Spleen (tissue), 11 donors: Measurements from ENCODE around the gene IL33. TPM values are rescaled to one million over a fixed set of nuclear protein-coding genes. Genes with fewer than 3 reads are reported as not detected.

Experiments
- DNase-seq: peaks from one replicate; pipeline ENCODE4 v3.0.0-alpha.2; 2020
- H3K27ac ChIP-seq, 8 donors: fragments of 200-600 bp; sonication (generic) in 7 of 8; 1 replicate in 4 of 8; 2 replicates in 4 of 8; pipeline versions ENCODE4 v1.5.0 to v1.8.0; 2016 to 2021; ENCODE audit warnings: inconsistent platforms in 4 of 8, mild to moderate bottlenecking in 4 of 8, moderate library complexity in 1 of 8
- H3K27me3 ChIP-seq, 7 donors: fragments of 200-600 bp; sonication (generic) in 6 of 7; replicated peaks in 1 of 7; 1 replicate in 4 of 7; 2 replicates in 3 of 7; pipeline versions ENCODE4 v1.5.0 to v1.8.0; 2016 to 2021; ENCODE audit warnings: inconsistent platforms in 3 of 7, mild to moderate bottlenecking in 1 of 7
- H3K36me3 ChIP-seq, 6 donors: fragments of 200-600 bp; sonication (generic) in 5 of 6; 1 replicate in 4 of 6; 2 replicates in 2 of 6; pipeline versions ENCODE4 v1.5.0 to v1.8.0; 2016 to 2021; ENCODE audit warnings: inconsistent platforms in 2 of 6
- H3K4me1 ChIP-seq, 6 donors: fragments of 200-600 bp; sonication (generic) in 5 of 6; 1 replicate in 3 of 6; 2 replicates in 3 of 6; pipeline versions ENCODE4 v1.5.0 to v1.8.0; 2016 to 2021; ENCODE audit warnings: inconsistent platforms in 3 of 6
- H3K4me3 ChIP-seq, 8 donors: fragments of 200-600 bp; sonication (generic) in 7 of 8; 1 replicate in 4 of 8; 2 replicates in 4 of 8; pipeline versions ENCODE4 v1.5.0 to v1.8.0; 2016 to 2021; ENCODE audit warnings: inconsistent platforms in 4 of 8, mild to moderate bottlenecking in 4 of 8, moderate library complexity in 2 of 8
- H3K9me3 ChIP-seq, 8 donors: fragments of 200-600 bp; sonication (generic) in 7 of 8; 1 replicate in 4 of 8; 2 replicates in 4 of 8; pipeline versions ENCODE4 v1.5.0 to v1.8.0; 2016 to 2021; ENCODE audit warnings: inconsistent platforms in 4 of 8
- CTCF ChIP-seq, 11 experiments: fragments of 200-600 bp in 7 of 11; fragments of 450-650 bp in 4 of 11; sonication (generic) in 4 of 11; IDR thresholded peaks in 8 of 11; conservative IDR thresholded peaks in 3 of 11; 1 replicate in 7 of 11; 2 replicates in 4 of 11; pipeline versions ENCODE4 v1.4.0 to v1.8.0; 2016 to 2021; ENCODE audit warnings: antibody characterized with exemption in 11 of 11, inconsistent platforms in 4 of 11, mild to moderate bottlenecking in 1 of 11
- POLR2A ChIP-seq, 3 donors: fragments of 450-650 bp; IDR thresholded peaks; one replicate each; pipeline ENCODE4 v1.5.1; 2017; ENCODE audit warnings: antibody characterized with exemption in 3 of 3, mild to moderate bottlenecking in 1 of 3
- POLR2AphosphoS5 ChIP-seq, 3 donors: sonication (generic); formaldehyde crosslinking; IDR thresholded peaks; one replicate each; pipeline ENCODE4 v1.5.1; 2017; ENCODE audit warnings: antibody characterized with exemption in 3 of 3
- WGBS, 5 donors: extraction: QIAGEN DNeasy Blood & Tissue Kit in 3 of 5; methylation state at CpG; one replicate each; pipeline versions ENCODE4 v1.1.5 to v1.1.7; 2013 to 2018; 5-methylcytosine and 5-hydroxymethylcytosine counted together
- intact Hi-C: fragments of 100-400 bp; cut with DNase I; formaldehyde crosslinking; loops from one replicate; pipeline ENCODE4 v1.15.0; 2023; ENCODE audit warnings: low total_unique reads
- polyA plus RNA-seq, 3 donors: library from polyadenylated mRNA; stranded (reverse); fragments of 200-250 nt; gene quantifications; one replicate each; pipeline ENCODE4 v1.2.1, GENCODE V29; 2013
- total RNA-seq, 7 donors: library from RNA; depleted of rRNA in 3 of 7; stranded (reverse); fragments of >200 nt in 3 of 7; fragmentation: NEBNext Ultra II Directional in 4 of 7; extraction: Animal tissue kit (Norgen Biotek cat#: 25700) in 4 of 7; gene quantifications; one replicate each; pipeline versions ENCODE4 v1.1.0 to v1.2.1, GENCODE V29; 2016 to 2021
- donor health status: healthy with polysubstance abuse.
- donor health status: DM: no; HTN: no; CAD: no; lungs with moderate emphysema.
- donor health status: DM: no; HTN: no; CAD: no.
- donor health status: Bipolar disorder and iron deficiency.
- donor health status: healthy.
- donor health status: DM: no; HTN: no; CAD: no.
- donor health status: DM: yes; HTN: yes; CAD: no.

The IL33 gene
- total and polyA plus RNA-seq, 10 donors = 2.7 to 18.9 (median 11.2) TPM

DNA sequence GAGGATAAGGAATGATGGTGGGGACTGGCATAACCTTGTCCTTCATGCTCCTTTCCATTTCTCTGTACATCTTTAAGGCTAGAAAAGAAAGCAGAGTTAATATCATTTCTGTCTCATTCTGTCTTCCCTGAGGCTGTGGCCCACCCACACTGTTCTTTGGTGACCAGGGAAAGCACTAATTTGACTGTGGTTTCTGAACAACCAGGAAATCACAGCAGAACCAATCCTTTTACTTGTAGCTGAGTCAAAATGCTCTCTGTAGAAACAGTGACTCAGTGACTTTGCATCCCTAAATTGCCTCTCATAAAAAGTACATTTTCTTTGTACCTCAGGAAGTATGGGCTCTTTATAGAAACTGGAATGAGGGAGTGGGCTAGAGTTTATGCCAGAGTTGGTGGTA, 28.1 kb downstream of the IL33 start:
- Histone ChIP-seq H3K36me3 (no peaks in the 10 kb centered on the region), H3K4me3 (no peak overlapping the region), H3K4me1 (no peaks in the 10 kb centered on the region), H3K9me3 (no peaks in the 10 kb centered on the region), H3K27ac (no peak overlapping the region), H3K27me3 (no peaks in the 10 kb centered on the region)
- TF ChIP-seq POLR2AphosphoS5 (IDR thresholded peaks at IDR 0.05) = no peak
- TF ChIP-seq POLR2A (IDR thresholded peaks at IDR 0.05) = no peak
- no peak for TF ChIP-seq CTCF (IDR thresholded peaks at IDR 0.05 in 8 of 11, conservative IDR thresholded peaks at IDR 0.05 in 3 of 11)
- intact Hi-C loops = no loop called here
- no peak for DNase-seq

DNA sequence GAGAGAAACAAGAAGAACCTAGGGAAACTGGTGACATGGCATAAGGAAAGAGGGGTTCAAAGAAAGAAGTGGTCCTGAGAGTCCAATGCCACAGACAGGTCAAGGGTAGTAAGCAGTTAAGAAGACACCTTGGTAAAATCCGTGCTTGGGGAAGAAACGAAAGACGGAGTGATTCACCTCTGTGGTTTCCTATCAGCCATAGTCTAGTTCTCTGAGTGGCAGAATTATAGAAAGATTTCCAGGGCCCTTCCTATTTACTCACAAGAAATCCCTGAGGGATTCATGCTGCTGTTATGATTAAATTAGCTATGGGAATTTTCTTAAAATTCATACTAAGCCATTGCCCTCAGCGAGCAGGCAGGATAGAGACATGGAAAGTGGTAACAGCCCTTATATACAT, 31.7 kb downstream of the IL33 start:
- WGBS, 5 donors = 48 to 78% (median 59%) methylated on average over 4 of the region's 4 CpGs
- no peaks in the 10 kb centered on the region for H3K4me1 ChIP-seq
- no peaks in the 10 kb centered on the region for H3K27me3 ChIP-seq
- DNase-seq = no peak
- no peaks in the 10 kb centered on the region for H3K36me3 ChIP-seq
- H3K9me3 ChIP-seq = no peaks in the 10 kb centered on the region
- H3K4me3 ChIP-seq = no peak overlapping the region
- intact Hi-C loops = no loop called here
- no peak overlapping the region for H3K27ac ChIP-seq
- no peak for TF ChIP-seq POLR2A (IDR thresholded peaks at IDR 0.05)
- TF ChIP-seq POLR2AphosphoS5 (IDR thresholded peaks at IDR 0.05) = no peak
- no peak for TF ChIP-seq CTCF (IDR thresholded peaks at IDR 0.05 in 8 of 11, conservative IDR thresholded peaks at IDR 0.05 in 3 of 11)

DNA sequence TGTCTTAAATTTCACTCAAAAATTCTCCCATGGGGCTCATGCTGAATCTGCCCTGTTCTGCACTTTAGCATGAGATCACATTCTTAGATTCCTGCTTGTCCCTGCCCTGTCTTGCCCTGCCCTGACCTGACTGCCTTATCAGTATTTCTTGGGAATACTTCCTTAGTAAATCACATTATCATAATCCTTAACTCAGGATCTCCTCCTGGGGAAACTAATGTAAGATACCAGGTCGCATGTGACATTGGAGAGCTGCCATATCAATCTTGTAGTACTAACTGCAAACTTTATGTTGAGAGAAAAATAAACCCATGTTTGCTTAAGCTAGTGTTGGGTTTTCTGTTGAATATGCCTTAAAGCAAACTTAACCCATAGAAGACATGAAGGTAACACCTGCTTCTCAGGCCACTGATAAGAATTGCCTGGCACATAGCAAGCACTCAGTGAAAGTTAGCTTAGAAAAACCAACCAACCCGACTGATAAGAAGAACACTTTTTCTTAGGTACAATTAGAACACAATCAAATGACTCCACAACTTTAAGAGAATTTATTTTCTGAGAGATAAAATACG, 53.3 kb downstream of the IL33 start:
- peaks cover 0 to 4% (median 0%) of the 10 kb centered on the region in 7 donors for H3K27me3 ChIP-seq
- H3K27ac ChIP-seq = no peak overlapping the region
- DNase-seq = no peak
- no peaks in the 10 kb centered on the region for H3K4me1 ChIP-seq
- H3K9me3 ChIP-seq = peaks cover 0 to 15% (median 8%) of the 10 kb centered on the region in 8 donors
- TF ChIP-seq POLR2AphosphoS5 (IDR thresholded peaks at IDR 0.05) = no peak
- TF ChIP-seq POLR2A (IDR thresholded peaks at IDR 0.05) = no peak
- TF ChIP-seq CTCF (IDR thresholded peaks at IDR 0.05 in 8 of 11, conservative IDR thresholded peaks at IDR 0.05 in 3 of 11) = no peak
- intact Hi-C loops = no loop called here
- no peaks in the 10 kb centered on the region for H3K36me3 ChIP-seq
- WGBS, 5 donors = 63 to 82% (median 75%) methylated on average over 3 of the region's 3 CpGs
- no peak overlapping the region for H3K4me3 ChIP-seq

DNA sequence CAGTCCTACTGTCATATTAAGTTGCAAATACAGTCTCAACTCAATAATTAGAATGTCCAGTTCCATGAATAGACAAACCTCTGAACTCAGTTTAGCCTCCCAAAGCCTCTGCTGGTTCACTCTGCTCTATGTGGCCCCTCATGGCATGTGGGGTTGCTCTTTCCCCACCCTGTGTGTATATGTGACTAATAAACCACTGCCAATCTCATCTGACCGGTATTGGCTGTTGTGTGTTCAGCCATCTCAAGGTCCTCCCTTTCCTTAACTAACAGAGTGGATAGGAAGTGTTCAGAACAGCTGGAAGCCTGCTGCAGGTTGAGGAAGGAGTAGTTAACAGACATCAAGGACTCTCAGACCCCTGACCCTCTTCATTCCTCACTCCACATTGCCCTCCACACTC, 55.3 kb downstream of the IL33 start:
- Histone ChIP-seq H3K27ac (no peak overlapping the region), H3K4me3 (no peak overlapping the region), H3K4me1 (no peaks in the 10 kb centered on the region), H3K9me3 (no peaks in the 10 kb centered on the region), H3K27me3 (peaks cover 0 to 4% (median 0%) of the 10 kb centered on the region in 7 donors), H3K36me3 (no peaks in the 10 kb centered on the region)
- no peak for DNase-seq
- WGBS, 5 donors = 33 to 73% (median 54%) methylated on average over 1 of the region's 1 CpG
- no peak for TF ChIP-seq POLR2AphosphoS5 (IDR thresholded peaks at IDR 0.05)
- no peak for TF ChIP-seq CTCF (IDR thresholded peaks at IDR 0.05 in 8 of 11, conservative IDR thresholded peaks at IDR 0.05 in 3 of 11)
- no peak for TF ChIP-seq POLR2A (IDR thresholded peaks at IDR 0.05)
- intact Hi-C loops = no loop called here
